Measurements from ENCODE around the gene BRINP2. TPM values are rescaled to one million over a fixed set of nuclear protein-coding genes. Genes with fewer than 3 reads are reported as not detected.
A peak's percentile ranks its signal among the peaks of the same experiment; 100 is the strongest.
"Not testable (repeated sequence)": the region's sequence is repeated elsewhere in the genome, so short reads cannot be mapped to it uniquely, and the experiment has no call there.

The BRINP2 gene
- total and polyA plus RNA-seq, 2 of the 13 experiments (the other 11 are each of a cell fraction or from before 2014, with no cell fraction given), result 0.08 to 0.20 TPM

GRCh38 chr1:177315761-177316160, 145.0 kb downstream of the BRINP2 start (continued):
- no peak for TF ChIP-seq ZBTB25 (CRISPR knock-in tag; IDR thresholded peaks at IDR 0.05)
- TF ChIP-seq ZNF7 (CRISPR knock-in tag; IDR thresholded peaks at IDR 0.05), result no peak
- no peak for TF ChIP-seq ZNF780A (CRISPR knock-in tag; IDR thresholded peaks at IDR 0.05)
- no peak for TF ChIP-seq CBX5 (CRISPR knock-in tag; IDR thresholded peaks at IDR 0.05; ENCODE audit: borderline replicate concordance)
- no peak for TF ChIP-seq ZNF335 (CRISPR knock-in tag; IDR thresholded peaks at IDR 0.05)

- H3K4me3 ChIP-seq (replicated peaks in 1 of 3; ENCODE audit: insufficient read depth in 1 of 3, low read depth in 2 of 3, low read length in 3 of 3); H3K36me3 ChIP-seq (replicated peaks in 1 of 2; ENCODE audit: control insufficient read depth in 1 of 2, insufficient read depth in 2 of 2, low read length in 2 of 2); POLR2A ChIA-PET; H3K9me3 ChIP-seq (ENCODE audit: low read length); H4K20me1 ChIP-seq (ENCODE audit: insufficient read depth, low read length); FAIRE-seq; CTCF ChIA-PET (ENCODE audit: low intra/inter-chr PET ratio, low total read pairs); H2AFZ ChIP-seq (ENCODE audit: low read length); in situ Hi-C loops (cut with HindIII; ENCODE audit: extremely low pct_ligation_motif_present, low pct_unique_long_range_greater_than_20kb); H3K27me3 ChIP-seq (ENCODE audit: control insufficient read depth in 1 of 2, insufficient read depth in 2 of 2, low read length in 2 of 2); intact Hi-C loops (cut with micrococcal nuclease; ENCODE audit: unreplicated experiment); DNase-seq (ENCODE audit: low spot score); H3K79me2 ChIP-seq (ENCODE audit: insufficient read depth, low read length); H3K27ac ChIP-seq (ENCODE audit: extremely low read length, insufficient read depth, low read length); BruUV-seq (replicated peaks); ATAC-seq; H3K4me1 ChIP-seq (ENCODE audit: insufficient read depth, low read length); H3K4me2 ChIP-seq (ENCODE audit: low read depth, low read length); H3K9ac ChIP-seq (ENCODE audit: insufficient read depth, low read depth, low read length): not testable (repeated sequence)
- TF ChIP-seq MAFK (conservative IDR thresholded peaks at IDR 0.05 in 1 of 2, IDR thresholded peaks at IDR 0.05 in 1 of 2; ENCODE audit: low read length in 2 of 2), result peak in 1 of 2 experiments; percentile 64; a peak in 3 of 4 replicates
- TF ChIP-seq MAFF (IDR thresholded peaks at IDR 0.05; ENCODE audit: low read depth, low read length), result peak; percentile 32; the same call in 1 of the 2 replicates
Observed at GRCh38 chr1:177321434-177321833, 150.7 kb downstream of the BRINP2 start.

- no peak overlapping the region for H3K9ac ChIP-seq (ENCODE audit: insufficient read depth, low read depth, low read length)
- no peaks in the 10 kb centered on the region for H4K20me1 ChIP-seq (ENCODE audit: insufficient read depth, low read length)
- 0 out of 5 replicates have a peak, but pooled peaks cover 0 to 1% of the 10 kb centered on the region in 2 experiments for H3K27me3 ChIP-seq (ENCODE audit: control insufficient read depth in 1 of 2, insufficient read depth in 2 of 2, low read length in 2 of 2)
- no peak overlapping the region for H2AFZ ChIP-seq (ENCODE audit: low read length)
- no peaks in the 10 kb centered on the region for H3K36me3 ChIP-seq (replicated peaks in 1 of 2; ENCODE audit: control insufficient read depth in 1 of 2, insufficient read depth in 2 of 2, low read length in 2 of 2)
- H3K4me3 ChIP-seq (replicated peaks in 1 of 3; ENCODE audit: insufficient read depth in 1 of 3, low read depth in 2 of 3, low read length in 3 of 3), result no peak overlapping the region
- no peaks in the 10 kb centered on the region for H3K79me2 ChIP-seq (ENCODE audit: insufficient read depth, low read length)
- no peaks in the 10 kb centered on the region for H3K9me3 ChIP-seq (ENCODE audit: low read length)
- 0% methylated on average over 2 of the region's 2 CpGs for WGBS (ENCODE audit: low lambda C conversion rate)
- H3K27ac ChIP-seq (ENCODE audit: extremely low read length, insufficient read depth, low read length), result no peak overlapping the region
- in situ Hi-C loops (cut with HindIII; ENCODE audit: extremely low pct_ligation_motif_present, low pct_unique_long_range_greater_than_20kb), result no loop called here
- H3K4me1 ChIP-seq (ENCODE audit: insufficient read depth, low read length), result no peaks in the 10 kb centered on the region
- intact Hi-C loops (cut with micrococcal nuclease; ENCODE audit: unreplicated experiment), result no loop called here
- POLR2A ChIA-PET, result no interaction called here
- no peak overlapping the region for H3K4me2 ChIP-seq (ENCODE audit: low read depth, low read length)
- ATAC-seq, result no peak
- no TSS peak for BruUV-seq (replicated peaks)
- no peak for DNase-seq (ENCODE audit: low spot score)
- FAIRE-seq, result no peak
- CTCF ChIA-PET (ENCODE audit: low intra/inter-chr PET ratio, low total read pairs), result no interaction called here
- TF ChIP-seq ZNF615 (CRISPR knock-in tag; IDR thresholded peaks at IDR 0.05; ENCODE audit: borderline replicate concordance) (no peak), SMYD3 (CRISPR knock-in tag; IDR thresholded peaks at IDR 0.05) (no peak), ZBTB42 (CRISPR knock-in tag; IDR thresholded peaks at IDR 0.05) (no peak), U2AF1 (optimal IDR thresholded peaks at IDR 0.05; ENCODE audit: low read depth, low read length) (no peak), SOX6 (IDR thresholded peaks at IDR 0.05) (no peak), SOX6 (CRISPR knock-in tag; IDR thresholded peaks at IDR 0.05) (no peak), HMGXB3 (CRISPR knock-in tag; IDR thresholded peaks at IDR 0.05; ENCODE audit: borderline replicate concordance) (no peak)
Observed at GRCh38 chr1:177328251-177328650, 157.5 kb downstream of the BRINP2 start.
